ENCODE measurements around the gene KRTAP10-1. TPM values are rescaled to one million over a fixed set of nuclear protein-coding genes. Genes with fewer than 3 reads are reported as not detected.

Gene KRTAP10-1
- total RNA-seq, 1 donor from 2014 or later: not detected

- DNase-seq (ENCODE audit: low spot score in 2 of 2): peak in 1 of 2 donors; percentile 51
- Histone ChIP-seq H3K27ac (no peak overlapping the region), H3K4me3 (no peak overlapping the region), H3K9me3 (no peaks in the 10 kb centered on the region), H3K4me1 (no peaks in the 10 kb centered on the region), H3K36me3 (no peaks in the 10 kb centered on the region), H3K27me3 (no peaks in the 10 kb centered on the region)
- no peak for TF ChIP-seq CTCF (IDR thresholded peaks at IDR 0.05)
- intact Hi-C loops (cut with DNase I): no loop called here
Measured at GRCh38 chr21:44529503-44530125, 10.4 kb downstream of the KRTAP10-1 start.

- DNase-seq (ENCODE audit: low spot score in 2 of 2): peak in 1 of 2 donors; percentile 52
- Histone ChIP-seq H3K36me3 (no peaks in the 10 kb centered on the region), H3K27ac (no peak overlapping the region), H3K4me1 (no peaks in the 10 kb centered on the region), H3K9me3 (no peaks in the 10 kb centered on the region), H3K4me3 (no peak overlapping the region), H3K27me3 (no peaks in the 10 kb centered on the region)
- intact Hi-C loops (cut with DNase I): no loop called here
- no peak for TF ChIP-seq CTCF (IDR thresholded peaks at IDR 0.05)
Measured at GRCh38 chr21:44529011-44529421, 11.0 kb downstream of the KRTAP10-1 start.

GRCh38 chr21:44528634-44528995 is 11.4 kb downstream of the KRTAP10-1 start:
- no peaks in the 10 kb centered on the region for H3K36me3 ChIP-seq
- no peak overlapping the region for H3K27ac ChIP-seq
- H3K4me3 ChIP-seq: no peak overlapping the region
- TF ChIP-seq CTCF (IDR thresholded peaks at IDR 0.05): no peak
- no peaks in the 10 kb centered on the region for H3K9me3 ChIP-seq
- DNase-seq (ENCODE audit: low spot score in 2 of 2): peak in 1 of 2 donors; percentile 56
- intact Hi-C loops (cut with DNase I): no loop called here
- no peaks in the 10 kb centered on the region for H3K27me3 ChIP-seq
- no peaks in the 10 kb centered on the region for H3K4me1 ChIP-seq

- no peaks in the 10 kb centered on the region for H3K27me3 ChIP-seq
- TF ChIP-seq CTCF (IDR thresholded peaks at IDR 0.05): no peak
- peak in 1 of 2 donors; percentile 60 for DNase-seq (ENCODE audit: low spot score in 2 of 2)
Measured at GRCh38 chr21:44527983-44528633, 11.9 kb downstream of the KRTAP10-1 start.

GRCh38 chr21:44527156-44527982 is 12.6 kb downstream of the KRTAP10-1 start:
- intact Hi-C loops (cut with DNase I): no loop called here
- TF ChIP-seq CTCF (IDR thresholded peaks at IDR 0.05): no peak

More at GRCh38 chr21:44527983-44528633, 11.9 kb downstream of the KRTAP10-1 start:
- Histone ChIP-seq H3K4me1 (no peaks in the 10 kb centered on the region), H3K27ac (no peak overlapping the region), H3K36me3 (no peaks in the 10 kb centered on the region), H3K4me3 (no peak overlapping the region), H3K9me3 (no peaks in the 10 kb centered on the region)
- intact Hi-C loops (cut with DNase I): no loop called here

More at GRCh38 chr21:44527156-44527982, 12.6 kb downstream of the KRTAP10-1 start:
- Histone ChIP-seq H3K27me3 (no peaks in the 10 kb centered on the region), H3K9me3 (no peaks in the 10 kb centered on the region), H3K4me3 (no peak overlapping the region), H3K4me1 (no peaks in the 10 kb centered on the region), H3K36me3 (no peaks in the 10 kb centered on the region), H3K27ac (no peak overlapping the region)
- DNase-seq (ENCODE audit: low spot score in 2 of 2): peak in 1 of 2 donors; percentile 42
